M059J (cell line): ENCODE results near the gene GAST. TPM values are rescaled to one million over a fixed set of nuclear protein-coding genes. Genes with fewer than 3 reads are reported as not detected.
A peak's percentile ranks its signal among the peaks of the same experiment; 100 is the strongest.

ENCODE experiments used
- DNase-seq: peaks from one replicate; pipeline ENCODE4 v3.0.0-alpha.2; 2012; ENCODE audit warnings: low read depth
- total RNA-seq: library from RNA; depleted of rRNA; stranded (reverse); fragments of >200 nt; shearing (Covaris generic); gene quantifications from 2 replicates; pipeline ENCODE4 v1.2.3, GENCODE V29; 2014; rRNA removed

The GAST gene
- total RNA-seq, 1 experiment from 2014 or later = not detected

DNA sequence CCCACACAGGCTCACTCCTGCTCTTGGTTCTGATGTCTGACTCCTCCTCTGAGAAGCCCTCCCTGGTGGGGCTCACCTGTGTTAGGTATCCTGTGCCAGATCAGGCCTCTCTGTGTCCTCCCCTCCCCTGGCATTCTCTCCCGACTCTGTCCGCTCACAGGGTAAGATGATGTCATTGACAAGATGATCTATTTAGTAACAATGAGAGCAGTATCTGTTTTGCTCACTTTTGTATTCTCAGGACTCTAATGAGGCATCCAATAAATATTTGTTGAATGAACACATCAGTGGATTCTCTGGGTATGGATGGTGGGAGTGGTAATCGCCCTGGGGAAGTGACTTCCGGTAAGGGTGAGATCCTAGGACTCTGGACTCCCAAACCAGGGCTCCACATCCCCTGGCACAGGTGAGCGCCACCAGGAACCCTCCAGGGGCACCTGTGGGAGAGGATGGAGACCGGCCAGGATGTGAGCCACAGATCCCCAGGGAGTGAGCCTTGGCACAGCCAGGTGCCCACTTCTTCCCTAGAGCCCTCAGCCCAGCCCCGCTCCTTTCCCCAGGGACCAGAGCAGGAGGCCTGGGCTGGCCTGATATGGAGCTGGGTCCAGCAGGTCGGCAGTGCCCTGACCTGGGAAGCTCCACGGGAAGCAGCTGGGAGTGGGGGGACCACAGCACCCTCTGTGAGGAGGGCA lies 27.7 kb downstream of the GAST start:
- DNase-seq = peak; percentile 81

DNA sequence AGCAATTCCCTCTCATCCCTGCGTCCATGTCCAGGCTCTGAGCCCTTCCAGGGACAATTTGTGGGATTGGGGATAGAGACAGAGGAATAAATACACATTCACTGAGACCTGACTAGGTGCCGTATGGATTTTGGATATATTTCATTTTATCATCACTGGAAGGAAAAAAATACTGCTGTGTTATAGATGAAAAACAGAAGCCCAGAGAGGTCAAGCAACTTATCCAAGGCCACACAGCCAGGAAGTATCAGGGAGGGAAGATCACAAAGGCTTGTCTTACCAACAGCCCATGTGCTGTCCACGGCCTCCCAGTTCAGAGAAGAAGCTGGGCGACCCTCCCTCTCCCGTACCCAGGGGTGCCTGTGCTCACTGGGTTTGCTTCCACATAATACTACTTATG lies 28.4 kb downstream of the GAST start:
- no peak for DNase-seq

DNA sequence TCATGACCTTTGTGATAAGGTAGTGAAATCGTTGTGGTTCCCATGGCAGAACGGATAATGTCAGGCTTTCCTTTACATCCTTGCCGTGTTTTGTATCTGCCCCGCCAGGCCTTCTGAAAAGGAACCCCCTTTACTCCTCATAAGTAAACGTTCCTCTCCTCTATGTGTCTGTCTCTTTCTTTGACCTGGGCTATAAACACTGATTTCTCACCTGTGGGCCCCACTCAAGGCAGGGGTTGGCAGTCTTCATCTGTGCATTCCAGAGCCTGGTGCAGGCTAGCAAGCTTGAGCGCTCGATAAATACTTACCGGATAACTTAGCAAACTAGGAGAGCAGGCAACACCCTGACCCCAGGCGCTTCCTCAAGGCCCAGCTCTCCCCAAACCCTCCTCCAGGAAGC lies 29.6 kb downstream of the GAST start:
- DNase-seq = no peak

- no peak for DNase-seq
Measured at GRCh38 chr17:41748275-41748674, 36.1 kb downstream of the GAST start.

GRCh38 chr17:41750862-41751261 lies 38.7 kb downstream of the GAST start:
- DNase-seq = no peak

DNA sequence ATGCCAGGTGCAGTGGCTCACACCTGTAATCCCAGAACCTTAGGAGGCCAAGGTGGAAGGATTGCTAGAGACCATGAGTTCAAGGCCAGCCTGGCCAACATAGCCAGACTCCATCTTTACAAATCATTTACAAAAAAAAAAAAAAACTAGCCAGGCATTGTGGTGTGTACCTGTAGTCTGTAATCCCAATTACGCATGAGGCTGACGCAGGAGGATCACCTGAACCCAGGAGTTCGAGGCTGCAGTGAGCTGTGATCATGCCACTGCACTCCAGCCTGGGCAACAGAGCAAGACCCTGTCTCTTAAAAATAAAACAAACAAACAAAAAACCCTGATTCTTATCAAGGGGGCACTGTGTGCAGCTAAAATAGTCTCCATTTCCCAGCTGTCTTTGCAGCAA lies 39.2 kb downstream of the GAST start:
- DNase-seq = no peak

- no peak for DNase-seq
Measured at GRCh38 chr17:41754066-41754465, 41.9 kb downstream of the GAST start.

GRCh38 chr17:41758601-41759000 lies 46.5 kb downstream of the GAST start:
- DNase-seq = no peak

DNA sequence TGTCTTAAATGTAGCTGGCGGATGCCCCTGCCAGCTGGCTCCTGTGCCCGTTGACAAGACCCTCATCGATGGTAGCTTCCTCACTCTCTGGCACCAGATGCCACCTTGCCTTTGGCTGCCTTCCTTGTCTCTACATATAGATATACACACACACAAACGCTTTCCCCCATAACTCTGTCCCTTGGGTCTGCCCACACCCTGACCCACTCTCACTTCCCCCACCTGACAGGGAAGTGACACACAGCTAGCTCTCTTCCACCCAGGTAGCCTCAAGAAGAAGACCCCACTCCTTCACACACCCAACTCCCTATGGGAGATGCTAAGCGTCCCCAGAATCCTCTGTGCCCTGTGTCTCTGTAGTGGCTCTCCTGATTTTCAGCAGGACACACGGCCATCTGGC lies 48.7 kb downstream of the GAST start:
- no peak for DNase-seq

GRCh38 chr17:41762391-41762790 lies 50.3 kb downstream of the GAST start:
- DNase-seq = no peak

DNA sequence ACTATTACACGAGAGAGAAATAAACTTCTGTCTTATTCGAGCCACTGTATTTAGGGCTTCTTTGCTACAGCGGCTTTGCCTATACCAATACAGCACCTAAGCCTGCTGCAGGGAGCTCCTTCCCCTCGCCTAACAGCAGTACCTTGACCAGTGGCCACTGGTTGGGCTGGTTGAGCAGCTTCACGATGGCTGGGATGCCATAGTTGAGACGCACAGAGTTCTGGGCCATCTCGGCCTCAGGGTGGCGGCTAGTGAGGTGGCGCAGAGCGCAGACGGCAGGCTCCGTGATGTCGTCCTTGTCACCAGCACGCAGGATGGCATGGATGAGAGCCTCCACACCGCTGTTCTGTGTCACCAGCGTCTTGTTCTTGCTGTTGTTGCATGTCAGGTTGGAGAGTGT lies 50.7 kb downstream of the GAST start:
- no peak for DNase-seq

- no peak for DNase-seq
Measured at GRCh38 chr17:41763327-41763726, 51.2 kb downstream of the GAST start.

Other genes starting within 250 kb of the GAST start
- gene KRT32, start 244.9 kb upstream of the GAST start, total RNA-seq = 0.05 TPM in 1 of 2 replicates, not detected in the other
- gene KRT35, start 231.2 kb upstream of the GAST start, total RNA-seq = not detected in 2 replicates
- 0.07 TPM in 1 of 2 replicates, not detected in the other for gene KRT36, start 222.4 kb upstream of the GAST start, total RNA-seq
- gene KRT13, start 206.7 kb upstream of the GAST start, total RNA-seq = 0.34 TPM in 1 of 2 replicates, not detected in the other
- 6.3 and 10.2 TPM in 2 replicates for gene KRT15, start 193.4 kb upstream of the GAST start, total RNA-seq
- gene KRT19, start 184.0 kb upstream of the GAST start, total RNA-seq = 0.69 and 1.6 TPM in 2 replicates
- not detected in 2 replicates for gene KRT9, start 140.3 kb upstream of the GAST start, total RNA-seq
- 0.27 TPM in 1 of 2 replicates, not detected in the other for gene KRT14, start 125.4 kb upstream of the GAST start, total RNA-seq
- gene KRT16, start 99.6 kb upstream of the GAST start, total RNA-seq = 0.15 and 0.34 TPM in 2 replicates
- 6.7 and 8.5 TPM in 2 replicates for gene KRT17, start 87.8 kb upstream of the GAST start, total RNA-seq
- 54.4 and 64.1 TPM in 2 replicates for gene EIF1, start 23.4 kb upstream of the GAST start, total RNA-seq
- gene HAP1, start 22.3 kb downstream of the GAST start, total RNA-seq = 0.05 and 0.07 TPM in 2 replicates
- gene JUP, start 74.4 kb downstream of the GAST start, total RNA-seq = 17.4 and 24.5 TPM in 2 replicates
- 51.6 and 88.8 TPM in 2 replicates for gene P3H4, start 99.6 kb downstream of the GAST start, total RNA-seq
- 128 and 174 TPM in 2 replicates for gene FKBP10, start 100.7 kb downstream of the GAST start, total RNA-seq
- gene NT5C3B, start 123.9 kb downstream of the GAST start, total RNA-seq = 54.9 and 56.2 TPM in 2 replicates
- gene KLHL10, start 125.5 kb downstream of the GAST start, total RNA-seq = not detected in 2 replicates
- 12.1 and 17.1 TPM in 2 replicates for gene KLHL11, start 153.1 kb downstream of the GAST start, total RNA-seq
- 103 and 151 TPM in 2 replicates for gene ACLY, start 206.6 kb downstream of the GAST start, total RNA-seq
- gene ODAD4, start 218.3 kb downstream of the GAST start, total RNA-seq = 0.27 and 1.7 TPM in 2 replicates